MM.1S (cell line): Measurements from ENCODE around the gene CHST9.

Experiments
- DNase-seq: peaks from one replicate; pipeline ENCODE4 v3.0.0-alpha.2; 2015
- H2AFZ ChIP-seq: fragments of 300-600 bp; sonication (generic); 2 replicates; pipeline ENCODE4 v1.6.0; 2016; ENCODE audit warnings: antibody characterized with exemption, low read length
- H3F3A ChIP-seq: fragments of 300-600 bp; sonication (generic); 2 replicates; pipeline ENCODE4 v1.6.1; 2016; ENCODE audit warnings: mild to moderate bottlenecking, antibody characterized with exemption, low read length, moderate library complexity, mixed read lengths; ENCODE audit not compliant: insufficient read depth
- H3K27ac ChIP-seq: fragments of 300-600 bp; sonication (generic); 2 replicates; pipeline ENCODE4 v1.5.1; 2016; ENCODE audit warnings: mild to moderate bottlenecking, low read length
- H3K27me3 ChIP-seq: fragments of 300-600 bp; sonication (generic); replicated peaks from 2 replicates; pipeline ENCODE4 v1.6.0; 2016; ENCODE audit warnings: low read length; ENCODE audit not compliant: insufficient read depth
- H3K36me3 ChIP-seq: fragments of 300-600 bp; sonication (generic); replicated peaks from 2 replicates; pipeline ENCODE4 v1.6.1; 2016; ENCODE audit warnings: mild to moderate bottlenecking, low read length, mixed read lengths; ENCODE audit not compliant: insufficient read depth
- H3K4me1 ChIP-seq: fragments of 300-600 bp; sonication (generic); 2 replicates; pipeline ENCODE4 v1.6.1; 2016; ENCODE audit warnings: low read length, mixed read lengths
- H3K4me2 ChIP-seq: fragments of 300-600 bp; sonication (generic); 2 replicates; pipeline ENCODE4 v1.6.0; 2016; ENCODE audit warnings: low read depth, low read length
- H3K4me3 ChIP-seq: fragments of 300-600 bp; sonication (generic); 2 replicates; pipeline ENCODE4 v1.5.1; 2016; ENCODE audit warnings: low read length, mixed read lengths
- H3K79me2 ChIP-seq: fragments of 300-600 bp; sonication (generic); 2 replicates; pipeline ENCODE4 v1.6.1; 2016; ENCODE audit warnings: mixed run types, low read length, mixed read lengths
- H3K9ac ChIP-seq: fragments of 300-600 bp; sonication (generic); 2 replicates; pipeline ENCODE4 v1.6.1; 2016; ENCODE audit warnings: low read length, mixed read lengths
- H3K9me2 ChIP-seq: fragments of 300-600 bp; sonication (generic); replicated peaks from 2 replicates; pipeline ENCODE4 v1.6.1; 2016; ENCODE audit warnings: mild to moderate bottlenecking, low read length, mixed read lengths; ENCODE audit not compliant: insufficient read depth
- H3K9me3 ChIP-seq: fragments of 300-600 bp; sonication (generic); replicated peaks from 2 replicates; pipeline ENCODE4 v1.6.1; 2016; ENCODE audit warnings: mild to moderate bottlenecking, low read length, mixed read lengths; ENCODE audit not compliant: insufficient read depth
- H4K20me1 ChIP-seq: fragments of 300-600 bp; sonication (generic); 2 replicates; pipeline ENCODE4 v1.6.1; 2016; ENCODE audit warnings: mild to moderate bottlenecking, low read length, moderate library complexity, mixed read lengths; ENCODE audit not compliant: insufficient read depth
- CTCF ChIP-seq: fragments of 300-600 bp; sonication (generic); IDR thresholded peaks from 2 replicates; pipeline ENCODE4 v1.5.1; 2016; ENCODE audit warnings: antibody characterized with exemption, low read length, mixed read lengths
- EZH2 ChIP-seq: fragments of 300-600 bp; sonication (generic); optimal IDR thresholded peaks from 2 replicates; pipeline ENCODE3; 2017; ENCODE audit warnings: low read depth, mild to moderate bottlenecking, antibody characterized with exemption, low read length, mixed read lengths
- EZH2phosphoT487 ChIP-seq: fragments of 300-600 bp; sonication (generic); IDR thresholded peaks from 2 replicates; pipeline ENCODE4 v1.6.1; 2018; ENCODE audit warnings: antibody characterized with exemption, low read length

The CHST9 gene

GRCh38 chr18:26960911-26961310 lies 224.2 kb downstream of the CHST9 start:
- Histone ChIP-seq H3K4me2 (no peak overlapping the region), H3K36me3 (no peaks in the 10 kb centered on the region), H3F3A (no peaks in the 10 kb centered on the region), H3K4me3 (no peak overlapping the region), H3K27ac (no peak overlapping the region), H4K20me1 (no peaks in the 10 kb centered on the region), H3K9me2 (no peaks in the 10 kb centered on the region), H3K9ac (no peak overlapping the region), H3K79me2 (no peaks in the 10 kb centered on the region), H3K9me3 (no peaks in the 10 kb centered on the region), H3K4me1 (no peaks in the 10 kb centered on the region), H3K27me3 (no peaks in the 10 kb centered on the region), H2AFZ (no peak overlapping the region)
- DNase-seq: no peak
- no peak for TF ChIP-seq CTCF
- no peak for TF ChIP-seq EZH2
- no peak for TF ChIP-seq EZH2phosphoT487

- TF ChIP-seq EZH2phosphoT487 (no peak), CTCF (no peak), EZH2 (no peak)
- no peaks in the 10 kb centered on the region for H3K27me3 ChIP-seq
- H3K36me3 ChIP-seq: no peaks in the 10 kb centered on the region
- no peaks in the 10 kb centered on the region for H3K79me2 ChIP-seq
- no peaks in the 10 kb centered on the region for H3K9me2 ChIP-seq
- no peaks in the 10 kb centered on the region for H4K20me1 ChIP-seq
- H3F3A ChIP-seq: no peaks in the 10 kb centered on the region
- H3K4me1 ChIP-seq: no peaks in the 10 kb centered on the region
- no peak overlapping the region for H2AFZ ChIP-seq
- no peak overlapping the region for H3K4me3 ChIP-seq
- no peak overlapping the region for H3K27ac ChIP-seq
- DNase-seq: no peak
- H3K4me2 ChIP-seq: no peak overlapping the region
- H3K9me3 ChIP-seq: no peaks in the 10 kb centered on the region
- no peak overlapping the region for H3K9ac ChIP-seq
Measured at GRCh38 chr18:26956863-26957262, 228.2 kb downstream of the CHST9 start.

GRCh38 chr18:26948703-26949102 lies 236.4 kb downstream of the CHST9 start:
- no peak overlapping the region for H3K27ac ChIP-seq
- no peak overlapping the region for H3K4me2 ChIP-seq
- no peaks in the 10 kb centered on the region for H3K9me3 ChIP-seq
- no peak overlapping the region for H2AFZ ChIP-seq
- TF ChIP-seq CTCF (no peak), EZH2 (no peak), EZH2phosphoT487 (no peak)
- H3K27me3 ChIP-seq: no peaks in the 10 kb centered on the region
- no peaks in the 10 kb centered on the region for H3K79me2 ChIP-seq
- no peaks in the 10 kb centered on the region for H3F3A ChIP-seq
- no peak overlapping the region for H3K4me3 ChIP-seq
- H3K4me1 ChIP-seq: no peaks in the 10 kb centered on the region
- no peaks in the 10 kb centered on the region for H3K9me2 ChIP-seq
- DNase-seq: no peak
- no peak overlapping the region for H3K9ac ChIP-seq
- H3K36me3 ChIP-seq: no peaks in the 10 kb centered on the region
- no peaks in the 10 kb centered on the region for H4K20me1 ChIP-seq

GRCh38 chr18:26943906-26944305 lies 241.2 kb downstream of the CHST9 start:
- Histone ChIP-seq H2AFZ (no peak overlapping the region), H3K9me3 (no peaks in the 10 kb centered on the region), H3K27ac (no peak overlapping the region), H3K9ac (no peak overlapping the region), H3F3A (no peaks in the 10 kb centered on the region), H3K79me2 (no peaks in the 10 kb centered on the region), H3K36me3 (no peaks in the 10 kb centered on the region), H3K9me2 (no peaks in the 10 kb centered on the region), H4K20me1 (no peaks in the 10 kb centered on the region), H3K4me3 (no peak overlapping the region), H3K4me1 (no peaks in the 10 kb centered on the region), H3K4me2 (no peak overlapping the region), H3K27me3 (no peaks in the 10 kb centered on the region)
- TF ChIP-seq CTCF (no peak), EZH2phosphoT487 (no peak), EZH2 (no peak)
- DNase-seq: no peak
